Skin epidermis (tissue), 12 donors: ENCODE measurements around the gene COL27A1.
A peak's percentile ranks its signal among the peaks of the same experiment; 100 is the strongest.

ENCODE experiments used
- H3K27ac ChIP-seq, 21 experiments: fragments of 200-600 bp; sonication (generic) in 11 of 21; one replicate each; pipeline ENCODE4 v1.5.0; 2020; ENCODE audit warnings: mild to moderate bottlenecking in 3 of 21, inconsistent platforms in 2 of 21, moderate library complexity in 2 of 21
- H3K4me3 ChIP-seq, 7 experiments: fragments of 200-600 bp; sonication (generic) in 2 of 7; one replicate each; pipeline ENCODE4 v1.5.0; 2020; ENCODE audit warnings: inconsistent platforms in 2 of 7, mild to moderate bottlenecking in 2 of 7, moderate library complexity in 1 of 7

Gene COL27A1

DNA sequence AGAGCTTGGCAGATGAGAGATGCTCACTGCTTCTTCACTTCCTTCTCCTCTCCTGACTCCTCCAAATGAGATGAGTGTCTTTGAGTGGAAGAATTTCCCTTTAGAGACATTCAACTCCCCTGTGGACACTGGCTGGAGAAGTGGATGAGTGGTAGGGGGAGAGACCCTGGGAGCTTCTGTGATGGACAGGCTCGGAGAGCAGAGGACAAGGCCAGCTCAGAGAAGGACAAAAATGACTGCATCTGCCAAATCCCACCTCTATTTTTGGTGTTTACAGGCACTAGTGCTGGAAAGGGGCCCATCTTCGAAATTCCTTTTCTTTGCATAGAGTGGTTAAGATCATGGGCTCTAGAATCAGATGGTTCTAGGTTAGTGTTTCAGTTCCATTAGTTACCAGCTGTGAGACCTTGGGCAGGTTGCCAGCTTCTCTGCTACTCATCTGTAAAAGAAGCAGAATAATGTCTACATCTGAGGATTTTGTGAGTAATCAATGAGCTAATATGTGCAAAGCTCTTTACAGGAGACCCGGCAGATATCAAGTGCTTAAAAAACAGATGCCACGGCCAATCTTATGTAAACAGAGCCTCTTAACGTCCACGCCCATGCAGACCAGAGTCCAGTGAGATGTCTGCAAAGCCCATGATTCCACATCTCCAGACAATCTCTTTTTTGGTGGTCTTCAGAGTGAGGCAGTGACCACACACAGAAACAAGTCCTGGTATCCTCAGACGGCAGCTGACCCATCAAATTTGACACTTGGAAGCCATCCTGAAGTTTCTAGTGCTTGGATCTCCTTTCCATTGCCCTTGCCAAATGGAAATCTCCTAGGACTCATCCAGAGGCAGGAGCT lies 13.6 kb upstream of the COL27A1 start:
- no peak overlapping the region for H3K4me3 ChIP-seq
- H3K27ac ChIP-seq, result no peak overlapping the region

DNA sequence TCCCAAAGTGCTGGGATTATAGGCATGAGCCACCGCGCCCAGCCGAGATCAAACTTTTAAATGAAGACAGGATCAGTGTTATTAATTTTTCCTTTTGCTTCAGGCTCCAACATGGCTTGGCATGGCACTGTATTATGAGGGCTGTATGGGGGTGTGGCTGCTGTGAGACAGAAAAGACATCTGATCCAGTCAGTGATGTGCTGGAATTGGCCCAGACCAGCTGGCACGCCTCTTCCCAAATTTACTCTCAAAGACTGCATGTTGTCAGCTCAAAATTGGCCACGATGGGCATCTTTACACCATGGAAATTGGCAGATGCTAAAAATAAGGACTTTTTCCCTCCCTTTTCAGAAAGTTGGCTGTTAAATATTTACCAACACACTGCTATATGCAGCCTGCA lies 12.1 kb upstream of the COL27A1 start:
- H3K27ac ChIP-seq, result no peak overlapping the region

DNA sequence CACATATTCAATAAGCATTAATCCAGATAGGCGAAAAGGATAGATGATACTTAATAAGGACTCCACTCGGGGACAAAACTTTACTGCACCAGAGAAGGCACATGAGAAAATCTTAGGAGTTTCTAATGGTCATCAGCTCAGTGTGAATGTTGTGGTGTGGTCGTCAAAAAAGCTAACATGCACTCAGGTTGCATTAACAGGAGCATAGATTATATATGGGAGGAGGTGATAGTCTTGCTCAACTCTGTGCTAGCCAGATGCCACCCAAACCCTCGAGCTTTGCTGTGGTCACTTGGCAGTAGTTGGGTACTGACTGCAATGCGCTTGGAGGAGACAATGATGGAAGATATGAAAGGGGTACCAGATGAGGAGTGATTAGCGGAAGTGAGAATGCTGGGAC lies 8.6 kb upstream of the COL27A1 start:
- H3K4me3 ChIP-seq, result no peak overlapping the region
- no peak overlapping the region for H3K27ac ChIP-seq

More for the DNA sequence above, 12.1 kb upstream of the COL27A1 start:
- no peak overlapping the region for H3K4me3 ChIP-seq

DNA sequence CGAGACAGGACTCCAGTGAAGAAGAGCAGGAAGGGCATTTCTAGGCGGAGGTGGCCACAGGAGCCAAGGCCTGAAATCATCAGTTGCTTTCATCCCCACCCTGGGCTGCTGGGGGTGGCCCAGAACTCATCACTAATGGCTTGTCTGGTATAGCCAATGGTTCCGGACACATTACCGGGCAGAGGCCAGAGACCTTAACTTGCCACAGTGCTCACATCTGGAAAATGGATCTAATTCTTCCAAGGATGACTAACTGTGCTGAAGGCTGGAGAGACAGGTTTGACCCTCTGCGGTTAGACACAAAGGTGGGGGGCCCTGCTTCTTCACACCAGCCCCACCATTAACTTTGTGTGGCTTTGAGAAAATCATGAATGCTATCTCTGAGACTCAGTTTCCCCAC lies 6.2 kb upstream of the COL27A1 start:
- Histone ChIP-seq H3K4me3 (no peak overlapping the region), H3K27ac (no peak overlapping the region)

DNA sequence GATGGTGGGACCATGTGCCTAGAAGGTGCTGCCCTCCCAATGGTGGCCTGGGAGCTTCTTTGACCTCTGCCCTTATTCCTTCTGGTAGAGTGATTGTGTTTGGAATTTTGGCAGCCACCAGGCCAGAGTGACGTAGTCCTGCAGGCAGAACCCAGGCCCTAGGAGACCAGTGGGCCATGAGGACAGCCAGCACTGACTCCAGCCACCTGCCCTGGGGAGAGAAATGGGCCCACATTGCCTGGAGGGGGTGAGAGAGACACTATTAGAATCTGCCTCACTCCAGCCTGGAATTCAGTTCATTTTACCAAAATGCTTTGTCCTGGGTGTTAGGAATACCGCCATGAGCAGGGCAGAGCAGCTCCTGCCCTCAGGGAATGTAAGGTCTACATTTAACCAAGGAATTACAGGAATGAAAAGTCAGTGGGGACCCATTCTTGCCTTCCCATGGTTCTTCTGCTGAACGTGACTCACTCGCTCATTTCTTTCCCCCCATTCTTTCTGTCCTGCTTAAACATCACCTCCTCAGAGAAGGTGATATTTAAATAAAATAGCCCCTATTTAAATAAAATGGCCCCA lies 5.5 kb upstream of the COL27A1 start:
- Histone ChIP-seq H3K4me3 (no peak overlapping the region), H3K27ac (no peak overlapping the region)

DNA sequence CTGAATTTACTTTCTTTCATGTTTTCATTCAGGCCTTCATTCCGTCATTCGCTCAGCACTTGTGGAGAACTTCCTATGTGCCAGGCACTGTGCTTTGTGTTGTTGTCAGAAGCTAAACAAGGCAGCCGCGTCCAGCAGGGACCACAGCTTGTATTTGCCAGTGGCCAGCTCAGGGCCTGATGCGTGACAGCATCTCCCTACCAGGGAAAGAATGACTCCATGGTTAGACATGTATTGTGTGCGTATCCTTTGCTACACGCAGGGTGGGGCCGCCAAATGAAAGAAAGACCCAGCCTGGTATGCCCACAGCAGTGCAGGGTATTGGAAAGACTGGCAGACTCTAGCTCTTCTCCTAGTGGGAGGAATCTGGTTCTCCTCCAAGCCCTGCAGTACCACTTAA lies 4.7 kb upstream of the COL27A1 start:
- H3K27ac ChIP-seq, result no peak overlapping the region
- no peak overlapping the region for H3K4me3 ChIP-seq

DNA sequence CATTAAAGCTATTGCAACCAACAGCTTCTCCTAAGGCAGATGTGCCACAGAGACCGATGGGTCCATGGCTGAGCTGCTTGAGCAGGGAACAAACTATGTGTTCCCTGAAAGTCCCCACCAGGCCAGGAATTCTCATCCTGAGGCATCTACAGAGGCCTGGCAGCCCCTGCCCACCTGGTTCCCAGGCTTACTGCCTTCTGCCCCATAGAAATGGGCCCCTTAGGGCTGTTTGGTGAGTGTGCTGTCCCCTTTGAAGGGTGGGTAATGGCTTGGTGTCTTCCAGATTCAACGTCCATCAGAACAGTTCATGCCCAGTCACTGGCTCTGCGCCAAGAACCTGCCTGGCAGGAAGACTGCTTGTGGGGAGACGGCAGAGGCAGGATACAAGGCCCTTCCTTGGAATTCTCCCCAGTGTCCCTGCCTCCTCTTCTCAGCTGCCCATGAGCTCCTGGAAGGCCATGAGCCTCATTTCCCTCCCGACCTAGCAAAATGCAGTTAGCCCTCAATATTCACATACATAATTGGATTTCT lies 3.8 kb upstream of the COL27A1 start:
- H3K4me3 ChIP-seq, result no peak overlapping the region
- no peak overlapping the region for H3K27ac ChIP-seq

DNA sequence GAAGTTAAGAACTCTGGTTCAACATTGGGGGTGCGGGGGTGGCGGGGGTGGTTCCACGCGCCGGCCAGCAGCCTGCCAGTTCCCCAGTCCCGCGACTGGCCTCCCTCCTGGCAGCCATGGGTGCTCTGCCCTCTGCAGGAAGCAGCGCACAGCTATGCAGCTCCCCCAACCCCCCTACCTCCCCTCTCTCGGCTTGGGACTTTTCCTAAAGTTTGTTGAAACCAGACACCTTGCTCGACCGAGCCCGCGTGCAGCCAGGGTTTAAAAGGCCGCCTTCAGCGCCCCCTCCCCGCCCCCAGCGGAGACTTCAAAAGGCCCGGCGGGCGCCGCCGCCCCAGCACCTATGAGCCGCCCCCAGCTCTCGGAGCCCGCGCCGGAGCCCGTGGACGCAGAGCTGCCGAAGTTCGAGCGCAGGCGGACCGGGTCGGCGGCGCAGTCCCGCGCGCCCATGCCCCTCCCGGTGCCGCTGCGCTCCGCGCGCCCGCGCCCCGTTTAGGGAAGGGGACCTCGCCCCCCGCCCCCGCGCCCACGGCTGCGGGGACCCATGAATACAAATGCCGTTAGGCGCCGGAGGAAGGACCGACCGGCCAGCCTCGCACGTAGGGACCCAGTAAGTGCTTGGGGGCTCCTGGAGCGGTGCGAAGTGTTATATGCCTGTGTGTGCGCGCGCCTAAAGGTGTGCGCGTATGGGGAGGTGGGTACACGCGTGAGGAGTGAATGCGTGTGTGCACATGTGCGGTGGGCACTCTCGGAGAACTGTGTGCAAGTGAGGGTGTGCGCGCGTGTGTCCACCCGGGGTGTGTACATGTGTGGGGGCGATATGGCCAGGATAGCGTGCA lies 1.4 kb upstream of the COL27A1 start:
- H3K4me3 ChIP-seq, result peak overlapping the region in 6 of 7 experiments; percentile 9 to 64 (median 28)
- peak overlapping the region in 1 of 21 experiments; percentile 68 for H3K27ac ChIP-seq

DNA sequence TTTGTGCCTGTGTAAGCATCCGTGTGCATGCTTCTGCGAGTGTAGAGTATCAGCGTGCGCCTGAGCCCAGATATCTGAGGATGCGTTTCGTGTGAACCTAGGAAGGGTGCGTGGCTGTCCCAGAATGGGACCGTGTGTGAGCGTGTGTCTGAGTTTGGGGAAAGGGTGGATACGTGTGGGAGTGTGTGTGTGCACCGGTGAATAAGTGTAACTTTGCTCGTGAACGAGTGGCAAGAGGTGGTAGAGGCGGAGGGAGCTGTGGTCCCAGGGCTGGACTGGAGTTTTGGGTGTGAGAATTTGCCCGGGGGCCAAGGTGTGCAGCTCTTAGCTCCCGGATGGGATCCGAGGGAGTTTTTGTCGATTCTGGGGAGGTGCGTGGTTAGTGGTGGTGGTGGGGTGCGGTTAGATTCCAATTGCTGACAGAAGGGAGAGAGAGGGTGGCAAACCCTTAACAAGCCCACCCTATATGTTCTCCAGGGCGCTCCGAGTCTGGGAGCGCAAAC lies 686 bp upstream of the COL27A1 start:
- Histone ChIP-seq H3K27ac (peak overlapping the region in 1 of 21 experiments; percentile 88), H3K4me3 (peak overlapping the region in 5 of 7 experiments; percentile 28 to 64 (median 48))

DNA sequence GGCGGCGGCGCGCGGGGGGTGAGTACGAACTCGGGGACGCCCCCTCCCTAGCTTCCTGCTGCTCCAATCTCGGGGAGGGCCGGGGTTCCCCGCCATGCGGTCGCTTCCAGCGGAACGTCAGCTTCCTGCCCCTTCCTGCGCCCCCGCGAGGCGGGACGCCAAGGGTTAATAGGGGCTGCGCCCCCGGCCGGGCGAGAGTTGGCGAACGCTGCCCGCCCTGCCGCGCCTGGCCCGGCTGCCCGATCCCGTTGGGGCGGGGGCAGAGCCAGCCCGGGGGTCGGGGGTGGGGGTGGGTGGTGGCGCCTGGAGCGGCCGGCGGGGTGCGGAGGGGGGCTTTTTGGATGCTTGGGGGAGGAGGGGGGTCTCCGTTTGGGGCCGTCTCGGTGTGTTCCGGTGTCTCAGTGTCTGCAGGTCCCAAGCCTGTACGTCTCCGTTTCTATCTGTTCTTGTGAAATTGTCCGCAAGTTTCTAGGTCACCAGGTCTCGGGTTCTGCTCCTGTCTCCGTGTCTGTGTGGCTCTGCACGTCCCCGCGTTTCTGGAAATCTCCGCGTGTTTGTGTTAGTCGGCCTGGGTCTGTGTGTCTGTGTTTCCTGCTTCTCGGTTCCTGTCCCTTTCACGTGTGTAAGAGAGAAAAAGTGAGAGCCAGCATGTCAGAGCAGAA lies 789 bp downstream of the COL27A1 start:
- Histone ChIP-seq H3K4me3 (peak overlapping the region; percentile 41 to 65 (median 57)), H3K27ac (peak overlapping the region; percentile 70 to 93 (median 83))

DNA sequence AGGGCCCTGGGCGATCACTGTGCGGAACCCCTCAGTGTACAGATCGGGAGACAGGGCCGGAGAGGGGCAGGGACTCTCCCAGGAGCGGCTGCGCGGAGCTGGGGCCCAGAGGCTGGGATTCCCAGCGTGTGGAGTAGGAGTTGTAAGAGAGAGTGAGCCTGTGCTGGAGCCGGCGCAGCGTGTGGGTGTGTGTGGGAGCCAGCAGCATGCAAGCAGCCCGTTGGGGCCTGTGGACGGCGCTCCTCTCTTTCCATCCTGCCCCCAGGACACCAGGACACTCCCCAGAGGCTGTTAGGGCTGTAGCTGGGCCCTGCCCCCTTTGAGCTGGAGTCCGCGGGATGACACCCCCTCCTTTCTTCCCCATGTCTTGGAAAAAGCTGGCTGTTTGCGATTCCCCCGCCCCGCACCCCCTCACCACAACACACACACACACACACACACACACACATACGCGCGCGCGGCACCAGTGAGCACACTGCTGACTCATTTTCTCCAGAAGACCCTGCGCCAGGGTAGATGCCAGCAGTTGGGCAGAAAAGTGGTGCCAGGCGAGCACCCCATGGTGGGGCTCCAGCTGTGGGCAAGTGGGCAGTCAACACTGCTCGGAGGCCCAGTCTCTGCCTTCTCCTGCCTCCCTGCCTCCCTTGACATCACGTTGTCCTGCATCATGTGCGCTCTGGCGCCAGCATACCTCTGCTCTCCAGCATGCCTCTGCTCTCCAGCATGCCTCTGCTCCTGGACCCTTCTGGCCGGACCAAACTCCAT lies 1.5 kb downstream of the COL27A1 start:
- peak overlapping the region; percentile 23 to 93 (median 83) for H3K27ac ChIP-seq
- H3K4me3 ChIP-seq, result peak overlapping the region; percentile 41 to 65 (median 57)

DNA sequence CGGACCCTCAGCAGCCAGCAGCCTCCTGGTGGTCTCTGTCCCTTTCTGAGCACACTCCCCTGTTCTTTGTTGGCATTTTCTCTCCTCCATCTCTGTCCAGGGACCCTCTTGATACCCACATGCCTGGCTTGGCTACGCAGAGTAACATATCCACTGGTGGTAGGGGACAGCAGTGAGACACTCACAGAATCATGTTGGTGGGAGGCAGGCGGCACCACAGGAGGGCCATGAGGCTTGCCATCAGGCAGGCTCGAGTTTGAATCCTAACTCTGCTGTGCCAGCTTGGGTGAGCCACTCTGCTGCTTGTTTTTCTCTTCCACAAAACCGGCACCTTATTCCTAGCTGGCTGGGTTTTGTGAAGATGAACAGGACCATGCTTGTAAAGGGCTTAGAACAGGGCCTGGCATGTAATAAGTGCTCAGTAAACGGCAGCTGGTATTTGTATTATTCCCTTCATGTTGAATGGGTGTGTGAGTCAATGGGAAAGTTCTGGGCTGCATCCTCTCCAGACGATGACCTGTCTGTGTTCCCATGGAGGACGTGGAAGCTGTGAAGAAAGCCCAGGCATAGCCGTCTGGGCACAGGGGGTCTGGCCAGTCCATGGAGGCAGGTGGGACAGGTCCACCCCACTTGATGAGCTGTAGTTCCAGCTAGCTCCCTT lies 2.3 kb downstream of the COL27A1 start:
- Histone ChIP-seq H3K27ac (peak overlapping the region in 15 of 21 experiments; percentile 23 to 93 (median 72)), H3K4me3 (peak overlapping the region in 1 of 7 experiments; percentile 64)

DNA sequence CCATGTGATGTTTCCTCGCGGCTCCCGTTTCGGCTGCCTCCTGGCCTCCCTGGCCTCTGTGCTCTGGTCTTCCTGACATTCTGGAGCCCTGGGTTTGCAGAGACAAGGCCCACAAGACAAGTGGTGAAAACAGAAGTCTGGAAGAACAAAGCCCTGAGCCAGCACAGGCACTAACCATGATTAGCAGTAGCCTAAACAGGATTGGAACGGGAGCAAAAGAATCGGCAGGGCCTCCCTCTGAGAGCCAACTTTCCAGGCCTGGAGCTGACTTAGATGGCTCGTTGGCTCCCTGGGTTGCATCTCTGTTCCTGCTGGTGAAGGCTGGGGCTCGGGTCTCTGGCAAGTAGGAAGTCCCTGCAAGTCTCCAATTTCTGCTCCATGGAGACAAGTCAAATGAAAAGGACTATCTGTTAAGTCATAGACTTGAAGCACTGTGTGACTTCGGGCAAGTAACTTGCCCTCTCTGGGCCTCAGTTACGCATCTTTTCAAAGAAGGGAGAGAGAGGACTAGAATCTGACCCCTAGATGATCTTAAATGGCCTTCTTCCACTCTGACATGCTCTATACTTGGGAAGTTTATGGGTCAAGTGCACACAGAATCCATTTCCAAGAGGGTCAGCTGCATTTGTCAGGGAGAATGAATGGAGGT lies 3.3 kb downstream of the COL27A1 start:
- peak overlapping the region in 4 of 21 experiments; percentile 14 to 93 (median 26) for H3K27ac ChIP-seq

DNA sequence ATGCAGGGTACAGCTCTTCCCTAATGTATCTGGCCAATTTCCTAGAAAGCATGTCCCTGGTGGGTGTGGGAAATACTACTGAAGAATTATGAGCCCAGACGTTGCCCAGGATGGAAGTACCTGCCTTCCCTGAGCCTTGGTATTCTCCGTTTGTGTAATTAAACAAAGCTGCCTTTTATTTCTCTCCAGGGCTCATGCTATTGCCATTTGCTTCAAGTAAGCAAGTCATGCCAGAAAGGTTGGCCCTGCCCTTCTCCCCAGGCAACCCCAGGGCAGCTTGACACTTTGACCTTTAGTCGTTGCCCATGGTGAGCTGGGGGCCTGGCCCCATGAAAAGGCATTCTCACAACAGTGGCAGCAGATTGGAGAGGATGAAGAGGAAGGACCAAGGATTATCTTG lies 4.4 kb downstream of the COL27A1 start:
- no peak overlapping the region for H3K27ac ChIP-seq
- no peak overlapping the region for H3K4me3 ChIP-seq

More for the DNA sequence above, 3.3 kb downstream of the COL27A1 start:
- no peak overlapping the region for H3K4me3 ChIP-seq

DNA sequence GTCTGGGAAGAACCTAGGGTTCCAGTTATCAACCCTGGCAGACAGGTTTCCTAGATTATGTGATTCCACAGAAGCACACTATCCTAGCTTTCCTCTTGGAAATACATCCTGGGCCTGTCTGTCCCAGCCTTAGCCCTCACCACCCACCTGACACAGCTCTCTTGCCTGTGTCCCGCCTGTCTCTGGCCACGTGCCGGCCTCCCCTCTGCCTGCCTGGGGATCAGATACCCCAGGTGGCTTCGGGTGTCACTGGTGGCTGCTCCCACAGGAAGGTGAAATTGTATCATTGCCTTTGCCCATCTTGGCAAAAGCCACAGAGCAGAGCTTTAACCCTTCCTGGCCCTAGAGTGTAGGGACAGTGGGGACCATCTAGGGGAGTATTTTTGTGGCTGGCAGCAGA lies 6.2 kb downstream of the COL27A1 start:
- H3K27ac ChIP-seq, result no peak overlapping the region
- no peak overlapping the region for H3K4me3 ChIP-seq

DNA sequence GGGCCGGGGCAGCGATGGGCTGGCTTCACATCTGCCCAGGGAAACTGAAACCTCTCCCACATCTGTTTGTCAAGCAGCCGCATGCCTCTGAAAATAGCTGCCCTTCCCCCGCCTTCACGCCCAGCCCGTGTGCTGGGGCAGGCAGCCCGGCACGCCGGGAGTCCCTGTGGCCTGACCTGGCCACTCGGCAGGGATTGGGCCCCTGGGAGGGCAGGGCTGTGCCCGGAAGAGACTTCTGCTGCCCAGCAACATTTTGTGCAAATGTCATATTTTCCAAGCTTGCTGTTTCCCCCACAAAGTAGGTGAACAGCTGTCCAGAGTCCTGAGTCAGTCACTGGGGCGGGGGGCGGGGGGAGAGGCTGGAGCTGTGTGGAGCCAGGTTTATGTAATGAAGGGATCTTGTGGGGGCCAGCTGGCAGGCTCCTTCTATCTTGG lies 8.2 kb downstream of the COL27A1 start:
- Histone ChIP-seq H3K27ac (peak overlapping the region in 14 of 21 experiments; percentile 2 to 64 (median 21)), H3K4me3 (no peak overlapping the region)

DNA sequence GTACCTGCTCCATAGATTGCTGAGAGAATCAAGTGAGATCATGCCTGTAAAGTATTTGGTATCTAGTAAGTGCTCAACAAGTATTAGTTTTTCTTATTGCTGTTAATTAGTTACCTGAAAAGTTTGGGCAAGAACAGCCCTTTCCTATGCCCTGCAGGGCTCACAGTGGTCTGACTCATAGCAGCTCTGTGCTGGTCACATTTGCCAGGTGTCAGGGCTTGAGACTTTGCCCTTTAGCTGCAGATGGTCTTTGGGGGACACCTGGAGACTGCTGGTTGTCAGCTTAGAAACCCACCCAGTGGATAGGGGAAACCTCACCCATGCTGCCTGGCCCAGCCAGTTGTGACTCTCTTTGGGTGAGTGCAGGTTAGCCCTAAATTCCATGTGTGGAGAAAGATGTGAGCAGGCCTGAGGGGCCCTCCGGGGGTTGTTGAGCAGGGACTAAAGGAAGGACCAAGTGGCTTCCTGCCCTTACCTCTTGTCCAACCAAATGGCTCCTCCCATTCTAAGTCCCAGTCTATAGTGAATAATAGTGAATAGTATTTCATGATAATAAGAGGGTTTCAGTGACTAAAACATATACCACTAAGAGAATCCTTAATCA lies 9.0 kb downstream of the COL27A1 start:
- H3K27ac ChIP-seq, result peak overlapping the region in 4 of 21 experiments; percentile 25 to 60 (median 44)
- H3K4me3 ChIP-seq, result no peak overlapping the region
